ENCODE measurements around the gene PTCHD4. TPM values are rescaled to one million over a fixed set of nuclear protein-coding genes. Genes with fewer than 3 reads are reported as not detected.
"Not testable (repeated sequence)": the region's sequence is repeated elsewhere in the genome, so short reads cannot be mapped to it uniquely, and the experiment has no call there.

The PTCHD4 gene
- total and polyA plus RNA-seq, 12 donors, result 0.01 to 1.0 (median 0.59) TPM

GRCh38 chr6:48135323-48136084 is 24.5 kb upstream of the PTCHD4 start:
- Histone ChIP-seq H3K27ac (no peak overlapping the region), H3K4me3 (no peak overlapping the region), H3K4me1 (no peaks in the 10 kb centered on the region), H3K36me3 (no peaks in the 10 kb centered on the region), H3K27me3 (no peaks in the 10 kb centered on the region), H3K9me3 (no peaks in the 10 kb centered on the region)
- no peak for TF ChIP-seq CTCF (IDR thresholded peaks at IDR 0.05)
- intact Hi-C loops (cut with DNase I), result no loop called here
- 76 to 78% methylated on average over 5 of the region's 5 CpGs for WGBS, 2 donors
- ATAC-seq, result no peak
- DNase-seq, result no peak

- TF ChIP-seq CTCF (IDR thresholded peaks at IDR 0.05), result no peak
- intact Hi-C loops (cut with DNase I), result no loop called here
- ATAC-seq (no peak), DNase-seq (no peak)
- Histone ChIP-seq H3K27me3 (no peaks in the 10 kb centered on the region), H3K36me3 (no peaks in the 10 kb centered on the region), H3K4me1 (no peaks in the 10 kb centered on the region), H3K9me3 (no peaks in the 10 kb centered on the region), H3K27ac (no peak overlapping the region), H3K4me3 (no peak overlapping the region)
- WGBS, 2 donors, result 50 to 55% methylated on average over 2 of the region's 2 CpGs
Observed at GRCh38 chr6:48134246-48134645, 23.2 kb upstream of the PTCHD4 start.

- H3K27me3 ChIP-seq, result peaks cover 0 to 3% (median 0%) of the 10 kb centered on the region in 7 donors
- no peak for TF ChIP-seq CTCF (IDR thresholded peaks at IDR 0.05)
- intact Hi-C loops (cut with DNase I), result no loop called here
- ATAC-seq, result no peak
- H3K27ac ChIP-seq, result no peak overlapping the region
- H3K4me1 ChIP-seq, result no peaks in the 10 kb centered on the region
- H3K36me3 ChIP-seq, result no peaks in the 10 kb centered on the region
- no peak overlapping the region for H3K4me3 ChIP-seq
- WGBS, 2 donors, result 70 to 75% methylated on average over 4 of the region's 4 CpGs
- DNase-seq, result no peak
- no peaks in the 10 kb centered on the region for H3K9me3 ChIP-seq
Observed at GRCh38 chr6:48123601-48124000, 12.6 kb upstream of the PTCHD4 start.

GRCh38 chr6:48121983-48122749 is 11.2 kb upstream of the PTCHD4 start:
- WGBS, 2 donors, result 85 to 96% methylated on average over 1 of the region's 1 CpG
- H3K36me3 ChIP-seq; H3K27me3 ChIP-seq; intact Hi-C loops (cut with DNase I); H3K4me3 ChIP-seq; H3K27ac ChIP-seq; DNase-seq; H3K4me1 ChIP-seq; H3K9me3 ChIP-seq; ATAC-seq: not testable (repeated sequence)
